K562 (cell line): ENCODE data around the gene SIRT4.

Source experiments
- HDGF ChIP-seq: fragments of 450-650 bp; IDR thresholded peaks from 2 replicates; pipeline ENCODE4 v1.6.1; 2016
- SIRT6 ChIP-seq: IDR thresholded peaks from one replicate; pipeline ENCODE4 v1.6.1; 2012; ENCODE audit warnings: low read depth, mild to moderate bottlenecking, control low read depth, inconsistent platforms, low read length, moderate library complexity
- TCF7L2 ChIP-seq: fragments of 150-350 bp; IDR thresholded peaks from 2 replicates; pipeline ENCODE4 v1.6.1; 2016; ENCODE audit warnings: low read depth, mild to moderate bottlenecking, low read length, moderate library complexity

GRCh38 chr12:120261951-120262851 lies 39.9 kb upstream of the SIRT4 start:
- no peak for TF ChIP-seq HDGF
- TF ChIP-seq SIRT6, result no peak
- no peak for TF ChIP-seq TCF7L2
